ENCODE measurements around the gene PRSS22. TPM values are rescaled to one million over a fixed set of nuclear protein-coding genes. Genes with fewer than 3 reads are reported as not detected.

Gene PRSS22
- total RNA-seq, 4 donors from 2014 or later, result 1.2 to 7.7 (median 4.6) TPM

- no peaks in the 10 kb centered on the region for H3K27me3 ChIP-seq
- H3K4me3 ChIP-seq (replicated peaks in 1 of 3), result no peak overlapping the region
- no peak for DNase-seq
- no peaks in the 10 kb centered on the region for H3K36me3 ChIP-seq
- TF ChIP-seq POLR2A (IDR thresholded peaks at IDR 0.05), result no peak
- TF ChIP-seq, protein P1, sequence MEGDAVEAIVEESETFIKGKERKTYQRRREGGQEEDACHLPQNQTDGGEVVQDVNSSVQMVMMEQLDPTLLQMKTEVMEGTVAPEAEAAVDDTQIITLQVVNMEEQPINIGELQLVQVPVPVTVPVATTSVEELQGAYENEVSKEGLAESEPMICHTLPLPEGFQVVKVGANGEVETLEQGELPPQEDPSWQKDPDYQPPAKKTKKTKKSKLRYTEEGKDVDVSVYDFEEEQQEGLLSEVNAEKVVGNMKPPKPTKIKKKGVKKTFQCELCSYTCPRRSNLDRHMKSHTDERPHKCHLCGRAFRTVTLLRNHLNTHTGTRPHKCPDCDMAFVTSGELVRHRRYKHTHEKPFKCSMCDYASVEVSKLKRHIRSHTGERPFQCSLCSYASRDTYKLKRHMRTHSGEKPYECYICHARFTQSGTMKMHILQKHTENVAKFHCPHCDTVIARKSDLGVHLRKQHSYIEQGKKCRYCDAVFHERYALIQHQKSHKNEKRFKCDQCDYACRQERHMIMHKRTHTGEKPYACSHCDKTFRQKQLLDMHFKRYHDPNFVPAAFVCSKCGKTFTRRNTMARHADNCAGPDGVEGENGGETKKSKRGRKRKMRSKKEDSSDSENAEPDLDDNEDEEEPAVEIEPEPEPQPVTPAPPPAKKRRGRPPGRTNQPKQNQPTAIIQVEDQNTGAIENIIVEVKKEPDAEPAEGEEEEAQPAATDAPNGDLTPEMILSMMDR (IDR thresholded peaks at IDR 0.05), result no peak
- H3K4me1 ChIP-seq, result peaks cover 6 to 7% of the 10 kb centered on the region in 2 donors
- no peak overlapping the region for H3K27ac ChIP-seq
- WGBS, 2 donors, result 74 to 76% methylated on average over 8 to 15 of the region's 15 CpGs
- H3K9me3 ChIP-seq, result no peaks in the 10 kb centered on the region
- intact Hi-C loops (cut with DNase I), result loop anchor here (2.0 kb wide), 1 partner anchor 85 kb away; no protein-coding TSS in a partner anchor
Observed at GRCh38 chr16:2839650-2840450, 18.1 kb downstream of the PRSS22 start.

- DNase-seq, result peak; percentile 67 to 68
- TF ChIP-seq, protein P1 (IDR thresholded peaks at IDR 0.05), result peak; percentile 16 to 88 (median 76)
- TF ChIP-seq POLR2A (IDR thresholded peaks at IDR 0.05), result no peak
Observed at GRCh38 chr16:2838928-2839327, 19.0 kb downstream of the PRSS22 start.

GRCh38 chr16:2836646-2837508 lies 21.1 kb downstream of the PRSS22 start:
- TF ChIP-seq, protein P1 (IDR thresholded peaks at IDR 0.05), result no peak
- no peak for TF ChIP-seq POLR2A (IDR thresholded peaks at IDR 0.05)
- no peaks in the 10 kb centered on the region for H3K9me3 ChIP-seq
- intact Hi-C loops (cut with DNase I), result no loop called here
- no peaks in the 10 kb centered on the region for H3K4me1 ChIP-seq
- H3K36me3 ChIP-seq, result no peaks in the 10 kb centered on the region
- H3K27ac ChIP-seq, result no peak overlapping the region
- H3K27me3 ChIP-seq, result no peaks in the 10 kb centered on the region
- DNase-seq, result no peak
- WGBS, 2 donors, result 60% methylated on average over 12 to 13 of the region's 13 CpGs
- no peak overlapping the region for H3K4me3 ChIP-seq (replicated peaks in 1 of 3)

More at GRCh38 chr16:2838928-2839327, 19.0 kb downstream of the PRSS22 start:
- Histone ChIP-seq H3K27me3 (no peaks in the 10 kb centered on the region), H3K4me3 (replicated peaks in 1 of 3) (no peak overlapping the region), H3K27ac (no peak overlapping the region), H3K36me3 (no peaks in the 10 kb centered on the region), H3K4me1 (peaks cover 6 to 7% of the 10 kb centered on the region in 2 donors), H3K9me3 (no peaks in the 10 kb centered on the region)
- intact Hi-C loops (cut with DNase I), result loop anchor here (2.0 kb wide), 1 partner anchor 86 kb away; no protein-coding TSS in a partner anchor
- WGBS, 2 donors, result 8% methylated on average over 5 of the region's 12 CpGs; no CpG with 5 or more reads in 1 of the 2 donors

DNA sequence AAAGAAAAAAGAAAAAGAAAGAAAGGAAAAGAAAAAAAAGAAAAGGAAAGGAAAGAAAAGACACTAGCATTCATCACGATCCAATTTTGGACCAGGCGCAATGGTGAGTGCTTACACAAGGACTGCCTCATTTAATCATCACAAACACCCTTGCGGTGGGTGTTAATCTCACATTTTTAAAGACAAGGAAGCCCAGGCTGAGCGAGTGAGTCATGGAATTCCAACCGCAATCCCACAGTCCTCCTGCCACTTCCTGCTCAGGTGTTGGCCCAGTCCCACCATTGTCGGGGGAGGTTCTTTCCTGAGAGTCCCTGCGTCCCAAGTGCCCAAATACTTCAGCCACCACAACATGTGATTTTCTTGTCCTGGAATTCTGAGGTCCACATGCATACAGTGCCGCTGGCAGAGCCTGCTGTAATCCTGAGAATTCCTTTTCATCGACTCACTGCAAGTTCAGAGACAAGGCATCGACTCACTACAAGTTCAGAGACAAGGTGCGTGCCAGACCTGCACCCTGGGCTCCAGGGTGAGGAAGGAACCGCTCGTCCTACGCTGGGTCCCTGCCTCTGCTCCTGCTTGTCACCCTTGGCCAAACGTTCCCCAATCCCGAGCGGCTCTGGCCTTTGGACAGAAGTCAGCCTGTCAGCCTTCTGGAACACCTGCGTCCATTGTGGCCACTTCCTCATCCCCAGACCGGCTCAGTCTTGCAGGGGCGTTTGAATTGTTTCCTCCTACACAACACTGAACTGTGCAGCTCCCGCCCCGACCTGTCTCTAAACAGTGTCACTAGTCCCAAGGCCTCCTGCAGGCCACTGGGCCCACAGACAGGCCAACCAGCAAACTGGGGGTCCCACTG lies 22.1 kb downstream of the PRSS22 start:
- H3K4me1 ChIP-seq, result no peaks in the 10 kb centered on the region
- H3K27ac ChIP-seq, result no peak overlapping the region
- H3K27me3 ChIP-seq, result no peaks in the 10 kb centered on the region
- H3K36me3 ChIP-seq, result no peaks in the 10 kb centered on the region
- H3K9me3 ChIP-seq, result no peaks in the 10 kb centered on the region
- intact Hi-C loops (cut with DNase I), result no loop called here
- 57 to 62% methylated on average over 22 of the region's 22 CpGs for WGBS, 2 donors
- TF ChIP-seq POLR2A (IDR thresholded peaks at IDR 0.05), result no peak
- TF ChIP-seq, protein P1 (IDR thresholded peaks at IDR 0.05), result no peak
- DNase-seq, result no peak
- no peak overlapping the region for H3K4me3 ChIP-seq (replicated peaks in 1 of 3)

Measured in thyroid gland (tissue), 4 donors.